ENCODE data around the gene FIGN. TPM values are rescaled to one million over a fixed set of nuclear protein-coding genes. Genes with fewer than 3 reads are reported as not detected.

Gene FIGN
- total RNA-seq (not detected), total RNA-seq (0 to 0.16 (median 0) reads per million in 172 experiments)
- polyA plus RNA-seq (2013, experiment 1 of 2), result not detected
- polyA plus RNA-seq (2013, experiment 2 of 2), result 0.05 TPM

DNA sequence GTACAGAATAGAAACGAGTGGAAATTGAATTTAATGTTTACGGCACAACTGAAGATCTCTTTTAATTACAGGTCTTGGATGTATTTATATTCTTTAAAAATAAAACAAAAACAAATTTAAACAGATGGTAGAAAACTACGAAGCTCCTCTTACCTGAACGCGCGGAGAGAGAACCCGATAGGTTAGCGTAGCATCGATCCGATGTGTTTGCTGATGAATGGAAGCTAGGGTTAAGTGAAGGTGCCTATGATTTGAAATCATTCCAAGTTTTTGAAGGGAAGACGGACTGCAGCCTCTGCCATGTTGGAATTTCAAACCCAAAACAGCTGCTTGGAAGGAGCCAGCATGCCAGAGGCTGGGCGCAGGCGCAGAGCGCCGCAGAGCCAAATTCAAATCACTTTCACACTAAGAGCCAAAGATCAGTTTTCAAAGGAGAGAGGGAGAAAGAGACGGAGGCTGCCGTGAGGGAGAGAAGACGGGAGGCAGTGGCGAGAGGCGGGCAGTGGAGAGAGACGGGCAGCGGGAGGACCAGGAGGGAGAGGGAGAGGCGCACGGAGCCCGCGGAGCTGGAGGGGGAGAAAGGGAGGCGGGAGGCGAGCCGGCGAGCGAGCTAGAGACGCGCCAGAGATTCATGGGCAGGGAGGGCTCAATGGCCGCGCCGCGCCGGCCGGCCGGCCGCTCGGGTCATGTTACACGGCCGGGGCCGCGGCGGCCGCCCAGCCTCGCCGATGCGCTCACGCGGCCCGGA is at the start of gene FIGN:
FIGN (minus strand) TSS at position 324 of the 748 bp plus-strand sequence. CDS start 1,081 bp downstream, outside the sequence.
- H3K9me3 Mint-ChIP-seq, result no peaks in the 10 kb centered on the region
- H3K27ac ChIP-seq (ENCODE audit: low read depth in 1 of 2, low read length in 2 of 2), result no peak within 1 kb of the TSS
- H3K4me1 ChIP-seq (ENCODE audit: insufficient read depth, low read length), result no peaks in the 10 kb centered on the region
- no peaks in the 10 kb centered on the region for H3K36me3 ChIP-seq (ENCODE audit: insufficient read depth, low read length)
- peaks cover 31% of the 10 kb centered on the region for H3K27me3 Mint-ChIP-seq
- no peak within 1 kb of the TSS for H3K4me3 Mint-ChIP-seq
- TF ChIP-seq, protein P1, sequence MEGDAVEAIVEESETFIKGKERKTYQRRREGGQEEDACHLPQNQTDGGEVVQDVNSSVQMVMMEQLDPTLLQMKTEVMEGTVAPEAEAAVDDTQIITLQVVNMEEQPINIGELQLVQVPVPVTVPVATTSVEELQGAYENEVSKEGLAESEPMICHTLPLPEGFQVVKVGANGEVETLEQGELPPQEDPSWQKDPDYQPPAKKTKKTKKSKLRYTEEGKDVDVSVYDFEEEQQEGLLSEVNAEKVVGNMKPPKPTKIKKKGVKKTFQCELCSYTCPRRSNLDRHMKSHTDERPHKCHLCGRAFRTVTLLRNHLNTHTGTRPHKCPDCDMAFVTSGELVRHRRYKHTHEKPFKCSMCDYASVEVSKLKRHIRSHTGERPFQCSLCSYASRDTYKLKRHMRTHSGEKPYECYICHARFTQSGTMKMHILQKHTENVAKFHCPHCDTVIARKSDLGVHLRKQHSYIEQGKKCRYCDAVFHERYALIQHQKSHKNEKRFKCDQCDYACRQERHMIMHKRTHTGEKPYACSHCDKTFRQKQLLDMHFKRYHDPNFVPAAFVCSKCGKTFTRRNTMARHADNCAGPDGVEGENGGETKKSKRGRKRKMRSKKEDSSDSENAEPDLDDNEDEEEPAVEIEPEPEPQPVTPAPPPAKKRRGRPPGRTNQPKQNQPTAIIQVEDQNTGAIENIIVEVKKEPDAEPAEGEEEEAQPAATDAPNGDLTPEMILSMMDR (IDR thresholded peaks at IDR 0.05), result no peak
- ChIA-PET POLR2A (no interaction called here), CTCF (no interaction called here)
- intact Hi-C loops (cut with DNase I, micrococcal nuclease), result no loop called here
- ATAC-seq (ENCODE audit: poor library complexity) (no peak), DNase-seq (no peak)
- peaks cover 10 to 33% of the 10 kb centered on the region in 2 experiments for H3K27me3 ChIP-seq (ENCODE audit: control insufficient read depth in 1 of 2, insufficient read depth in 2 of 2, low read length in 2 of 2)
- no peak within 1 kb of the TSS for H3K27ac Mint-ChIP-seq
- no peaks in the 10 kb centered on the region for H3K4me1 Mint-ChIP-seq (ENCODE audit: low read depth)
- H3K9me3 ChIP-seq (ENCODE audit: control insufficient read depth in 1 of 2, insufficient read depth in 1 of 2, low read length in 2 of 2), result peaks cover 0 to 13% of the 10 kb centered on the region in 2 experiments
- H3K4me3 ChIP-seq (ENCODE audit: low read length), result no peak within 1 kb of the TSS
- no peaks in the 10 kb centered on the region for H3K36me3 Mint-ChIP-seq (ENCODE audit: low read depth)

GRCh38 chr2:163785162-163785561 is 49.4 kb upstream of the FIGN start:
- Histone ChIP-seq H3K4me1 (ENCODE audit: insufficient read depth, low read length) (no peaks in the 10 kb centered on the region), H3K36me3 (ENCODE audit: insufficient read depth, low read length) (no peaks in the 10 kb centered on the region), H3K27ac (ENCODE audit: low read depth in 1 of 2, low read length in 2 of 2) (no peak overlapping the region), H3K4me3 (ENCODE audit: low read length) (no peak overlapping the region), H3K9me3 (ENCODE audit: control insufficient read depth in 1 of 2, insufficient read depth in 1 of 2, low read length in 2 of 2) (no peaks in the 10 kb centered on the region), H3K27me3 (ENCODE audit: control insufficient read depth in 1 of 2, insufficient read depth in 2 of 2, low read length in 2 of 2) (no peaks in the 10 kb centered on the region)
- intact Hi-C loops (cut with DNase I, micrococcal nuclease), result no loop called here
- TF ChIP-seq, protein P1 (IDR thresholded peaks at IDR 0.05), result no peak
- DNase-seq (no peak), ATAC-seq (ENCODE audit: poor library complexity) (no peak)
- Mint-ChIP-seq H3K27me3 (no peaks in the 10 kb centered on the region), H3K36me3 (ENCODE audit: low read depth) (no peaks in the 10 kb centered on the region), H3K4me1 (ENCODE audit: low read depth) (no peaks in the 10 kb centered on the region), H3K9me3 (peaks cover 2% of the 10 kb centered on the region), H3K27ac (no peak overlapping the region), H3K4me3 (no peak overlapping the region)
- CTCF ChIA-PET, result no interaction called here
- POLR2A ChIA-PET, result no interaction called here

- ChIA-PET POLR2A (no interaction called here), CTCF (no interaction called here)
- Mint-ChIP-seq H3K36me3 (ENCODE audit: low read depth) (no peaks in the 10 kb centered on the region), H3K9me3 (no peaks in the 10 kb centered on the region), H3K27ac (no peak overlapping the region), H3K4me1 (ENCODE audit: low read depth) (no peaks in the 10 kb centered on the region), H3K4me3 (no peak overlapping the region), H3K27me3 (no peaks in the 10 kb centered on the region)
- Histone ChIP-seq H3K27ac (ENCODE audit: low read depth in 1 of 2, low read length in 2 of 2) (no peak overlapping the region), H3K4me3 (ENCODE audit: low read length) (no peak overlapping the region), H3K4me1 (ENCODE audit: insufficient read depth, low read length) (no peaks in the 10 kb centered on the region), H3K27me3 (ENCODE audit: control insufficient read depth in 1 of 2, insufficient read depth in 2 of 2, low read length in 2 of 2) (no peaks in the 10 kb centered on the region), H3K9me3 (ENCODE audit: control insufficient read depth in 1 of 2, insufficient read depth in 1 of 2, low read length in 2 of 2) (no peaks in the 10 kb centered on the region), H3K36me3 (ENCODE audit: insufficient read depth, low read length) (no peaks in the 10 kb centered on the region)
- ATAC-seq (ENCODE audit: poor library complexity) (no peak), DNase-seq (no peak)
- intact Hi-C loops (cut with DNase I, micrococcal nuclease), result no loop called here
- TF ChIP-seq, protein P1 (IDR thresholded peaks at IDR 0.05), result no peak
Observed at GRCh38 chr2:163779970-163780597, 44.3 kb upstream of the FIGN start.

Measured in CD4-positive, alpha-beta T cell (primary cell).